ENCODE measurements around the gene FAM118B. TPM values are rescaled to one million over a fixed set of nuclear protein-coding genes. Genes with fewer than 3 reads are reported as not detected.

Gene FAM118B
- total RNA-seq, 1 donor from 2014 or later = 28.3 TPM

GRCh38 chr11:126280595-126280994 is 69.0 kb downstream of the FAM118B start:
- H3K4me3 ChIP-seq (ENCODE audit: insufficient read depth, low read depth, low read length) = no peak overlapping the region
- H4K20me1 ChIP-seq (ENCODE audit: insufficient read depth, low read length) = no peaks in the 10 kb centered on the region
- H3K9ac ChIP-seq (ENCODE audit: low read length) = no peak overlapping the region
- Mint-ChIP-seq H3K27me3 (ENCODE audit: low read depth, unreplicated experiment) (no peaks in the 10 kb centered on the region), H3K9me3 (ENCODE audit: unreplicated experiment) (peaks cover 2% of the 10 kb centered on the region), H3K36me3 (ENCODE audit: low read depth, unreplicated experiment) (peaks cover 3% of the 10 kb centered on the region), H3K4me1 (ENCODE audit: low read depth, unreplicated experiment) (peaks cover 8% of the 10 kb centered on the region), H3K4me3 (ENCODE audit: unreplicated experiment) (peak overlapping the region; percentile 57), H3K27ac (ENCODE audit: unreplicated experiment) (no peak overlapping the region)
- H3K79me2 ChIP-seq (ENCODE audit: insufficient read depth, low read length) = peaks cover 2% of the 10 kb centered on the region
- no peak for DNase-seq (ENCODE audit: low read depth)
- peaks cover 2% of the 10 kb centered on the region for H3K36me3 ChIP-seq (ENCODE audit: insufficient read depth, low read length)
- H3K4me1 ChIP-seq (ENCODE audit: insufficient read depth, low read length) = peaks cover 19% of the 10 kb centered on the region
- no peaks in the 10 kb centered on the region for H3K9me3 ChIP-seq (ENCODE audit: insufficient read depth, low read depth, low read length)
- no peak for TF ChIP-seq CTCF (IDR thresholded peaks at IDR 0.05; ENCODE audit: insufficient read depth, low read depth, low read length)
- no peak for TF ChIP-seq EZH2 (IDR thresholded peaks at IDR 0.05; ENCODE audit: insufficient read depth, low read length)
- FAIRE-seq = no peak
- H3K27me3 ChIP-seq (ENCODE audit: insufficient read depth, low read length) = no peaks in the 10 kb centered on the region
- H3K27ac ChIP-seq (ENCODE audit: low read depth, low read length) = no peak overlapping the region
- no peak overlapping the region for H2AFZ ChIP-seq (ENCODE audit: low read depth, low read length)
- no peak overlapping the region for H3K4me2 ChIP-seq (ENCODE audit: low read length)

DNA sequence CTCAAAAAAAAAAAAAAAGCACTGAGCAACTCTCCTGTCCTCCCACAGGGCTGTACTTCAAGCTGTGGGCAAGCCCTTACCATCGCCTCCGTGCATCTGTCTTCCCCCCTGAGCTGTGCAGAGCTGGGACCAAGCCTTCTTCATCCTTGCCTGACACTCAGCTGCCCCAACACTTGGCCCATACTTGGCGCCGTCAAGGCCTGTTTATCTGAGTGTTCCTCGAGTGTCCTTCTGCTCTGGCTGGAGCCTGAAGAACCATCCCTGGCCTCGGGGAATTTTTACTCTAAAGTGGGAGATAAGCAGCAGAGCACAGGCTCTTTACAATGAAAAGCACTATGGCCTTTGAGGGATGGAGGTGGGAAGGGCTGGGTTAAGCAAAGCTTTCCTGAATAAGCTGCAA is 69.7 kb downstream of the FAM118B start:
- H3K27ac ChIP-seq (ENCODE audit: low read depth, low read length) = no peak overlapping the region
- DNase-seq (ENCODE audit: low read depth) (no peak), FAIRE-seq (no peak)

More for the DNA sequence above, 69.7 kb downstream of the FAM118B start:
- peaks cover 2% of the 10 kb centered on the region for H3K9me3 Mint-ChIP-seq (ENCODE audit: unreplicated experiment)
- peaks cover 19% of the 10 kb centered on the region for H3K4me1 ChIP-seq (ENCODE audit: insufficient read depth, low read length)
- peaks cover 6% of the 10 kb centered on the region for H3K79me2 ChIP-seq (ENCODE audit: insufficient read depth, low read length)
- TF ChIP-seq EZH2 (IDR thresholded peaks at IDR 0.05; ENCODE audit: insufficient read depth, low read length) = no peak
- no peak for TF ChIP-seq CTCF (IDR thresholded peaks at IDR 0.05; ENCODE audit: insufficient read depth, low read depth, low read length)
- no peak overlapping the region for H3K9ac ChIP-seq (ENCODE audit: low read length)
- H3K27me3 Mint-ChIP-seq (ENCODE audit: low read depth, unreplicated experiment) = no peaks in the 10 kb centered on the region
- peaks cover 8% of the 10 kb centered on the region for H3K4me1 Mint-ChIP-seq (ENCODE audit: low read depth, unreplicated experiment)
- H3K27ac Mint-ChIP-seq (ENCODE audit: unreplicated experiment) = peak overlapping the region; percentile 38
- no peak overlapping the region for H3K4me2 ChIP-seq (ENCODE audit: low read length)
- H3K36me3 ChIP-seq (ENCODE audit: insufficient read depth, low read length) = no peaks in the 10 kb centered on the region
- peak overlapping the region; percentile 83 for H3K4me3 Mint-ChIP-seq (ENCODE audit: unreplicated experiment)
- peaks cover 4% of the 10 kb centered on the region for H4K20me1 ChIP-seq (ENCODE audit: insufficient read depth, low read length)
- peaks cover 3% of the 10 kb centered on the region for H3K36me3 Mint-ChIP-seq (ENCODE audit: low read depth, unreplicated experiment)
- H2AFZ ChIP-seq (ENCODE audit: low read depth, low read length) = no peak overlapping the region
- no peak overlapping the region for H3K4me3 ChIP-seq (ENCODE audit: insufficient read depth, low read depth, low read length)
- H3K9me3 ChIP-seq (ENCODE audit: insufficient read depth, low read depth, low read length) = no peaks in the 10 kb centered on the region
- H3K27me3 ChIP-seq (ENCODE audit: insufficient read depth, low read length) = no peaks in the 10 kb centered on the region

All from astrocyte (in vitro differentiated cells and primary cell).